Measurements from ENCODE around the gene HECW1. TPM values are rescaled to one million over a fixed set of nuclear protein-coding genes. Genes with fewer than 3 reads are reported as not detected.
"Not testable (repeated sequence)": the region's sequence is repeated elsewhere in the genome, so short reads cannot be mapped to it uniquely, and the experiment has no call there.

The HECW1 gene
- total RNA-seq, 3 donors from 2014 or later = 0.76 to 1.6 (median 1.2) TPM

- DNase-seq (no peak), ATAC-seq (no peak)
- no peaks in the 10 kb centered on the region for H3K9me3 ChIP-seq
- intact Hi-C loops (cut with DNase I, micrococcal nuclease) = no loop called here
- TF ChIP-seq CTCF (IDR thresholded peaks at IDR 0.05) = no peak
- no peaks in the 10 kb centered on the region for H3K36me3 ChIP-seq (ENCODE audit: low read depth)
- H3K4me1 ChIP-seq (ENCODE audit: low read depth) = no peaks in the 10 kb centered on the region
- H3K4me3 ChIP-seq = no peak overlapping the region
These were observed 98.8 kb downstream of the HECW1 start for GRCh38 chr7:43211286-43211685.

GRCh38 chr7:43211693-43212092 is 99.2 kb downstream of the HECW1 start:
- H3K9me3 ChIP-seq = no peaks in the 10 kb centered on the region
- intact Hi-C loops (cut with DNase I, micrococcal nuclease) = no loop called here
- no peak for TF ChIP-seq CTCF (IDR thresholded peaks at IDR 0.05)
- no peaks in the 10 kb centered on the region for H3K36me3 ChIP-seq (ENCODE audit: low read depth)
- no peak for DNase-seq
- H3K4me1 ChIP-seq (ENCODE audit: low read depth) = no peaks in the 10 kb centered on the region
- no peak overlapping the region for H3K4me3 ChIP-seq
- ATAC-seq = no peak

- Histone ChIP-seq H3K4me1 (ENCODE audit: low read depth) (no peaks in the 10 kb centered on the region), H3K36me3 (ENCODE audit: low read depth) (no peaks in the 10 kb centered on the region), H3K4me3 (no peak overlapping the region), H3K9me3 (no peaks in the 10 kb centered on the region)
- DNase-seq (no peak), ATAC-seq (no peak)
- TF ChIP-seq CTCF (IDR thresholded peaks at IDR 0.05) = no peak
- intact Hi-C loops (cut with DNase I, micrococcal nuclease) = no loop called here
These were observed 100.5 kb downstream of the HECW1 start for GRCh38 chr7:43212921-43213320.

- DNase-seq = no peak
- Histone ChIP-seq H3K36me3 (ENCODE audit: low read depth) (no peaks in the 10 kb centered on the region), H3K4me3 (no peak overlapping the region), H3K9me3 (no peaks in the 10 kb centered on the region), H3K4me1 (ENCODE audit: low read depth) (no peaks in the 10 kb centered on the region)
- intact Hi-C loops (cut with DNase I, micrococcal nuclease) = no loop called here
- no peak for TF ChIP-seq CTCF (IDR thresholded peaks at IDR 0.05)
- no peak for ATAC-seq
These were observed 102.6 kb downstream of the HECW1 start for GRCh38 chr7:43215061-43215460.

- intact Hi-C loops (cut with DNase I, micrococcal nuclease) = no loop called here
- no peaks in the 10 kb centered on the region for H3K9me3 ChIP-seq
- no peak for TF ChIP-seq CTCF (IDR thresholded peaks at IDR 0.05)
- no peaks in the 10 kb centered on the region for H3K36me3 ChIP-seq (ENCODE audit: low read depth)
- H3K4me1 ChIP-seq (ENCODE audit: low read depth) = no peaks in the 10 kb centered on the region
- ATAC-seq (no peak), DNase-seq (no peak)
- H3K4me3 ChIP-seq = no peak overlapping the region
These were observed 104.6 kb downstream of the HECW1 start for GRCh38 chr7:43217055-43217454.

GRCh38 chr7:43218901-43219300 is 106.5 kb downstream of the HECW1 start:
- intact Hi-C loops (cut with DNase I, micrococcal nuclease); ATAC-seq; H3K36me3 ChIP-seq (ENCODE audit: low read depth); H3K9me3 ChIP-seq; DNase-seq; H3K4me1 ChIP-seq (ENCODE audit: low read depth); H3K4me3 ChIP-seq: not testable (repeated sequence)
